ENCODE results near the gene RRP15.

Gene RRP15

DNA sequence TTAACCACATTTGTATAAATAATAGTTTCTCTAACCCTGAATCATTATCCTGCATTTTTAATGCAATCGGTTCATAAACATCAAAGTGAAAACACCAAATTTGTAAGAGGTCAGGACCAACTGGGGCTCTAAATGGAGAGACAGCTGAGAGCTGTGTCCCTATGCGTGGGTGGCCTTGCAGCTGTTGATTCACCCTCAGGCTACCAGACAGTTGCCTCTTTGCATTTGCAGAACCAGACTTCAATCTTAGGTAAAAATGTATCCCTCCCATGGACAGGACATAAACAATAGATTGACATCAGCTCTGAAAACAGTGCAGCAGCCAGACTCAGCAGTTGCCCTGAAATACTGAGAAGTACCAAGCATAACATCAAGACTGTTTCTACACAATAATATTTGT lies 51.2 kb downstream of the RRP15 start:
- no peak for DNase-seq (ENCODE audit: low read depth)
- TF ChIP-seq, protein P1, sequence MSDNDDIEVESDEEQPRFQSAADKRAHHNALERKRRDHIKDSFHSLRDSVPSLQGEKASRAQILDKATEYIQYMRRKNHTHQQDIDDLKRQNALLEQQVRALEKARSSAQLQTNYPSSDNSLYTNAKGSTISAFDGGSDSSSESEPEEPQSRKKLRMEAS (IDR thresholded peaks at IDR 0.05; ENCODE audit: low read depth, low read length): no peak
- TF ChIP-seq, protein P2, sequence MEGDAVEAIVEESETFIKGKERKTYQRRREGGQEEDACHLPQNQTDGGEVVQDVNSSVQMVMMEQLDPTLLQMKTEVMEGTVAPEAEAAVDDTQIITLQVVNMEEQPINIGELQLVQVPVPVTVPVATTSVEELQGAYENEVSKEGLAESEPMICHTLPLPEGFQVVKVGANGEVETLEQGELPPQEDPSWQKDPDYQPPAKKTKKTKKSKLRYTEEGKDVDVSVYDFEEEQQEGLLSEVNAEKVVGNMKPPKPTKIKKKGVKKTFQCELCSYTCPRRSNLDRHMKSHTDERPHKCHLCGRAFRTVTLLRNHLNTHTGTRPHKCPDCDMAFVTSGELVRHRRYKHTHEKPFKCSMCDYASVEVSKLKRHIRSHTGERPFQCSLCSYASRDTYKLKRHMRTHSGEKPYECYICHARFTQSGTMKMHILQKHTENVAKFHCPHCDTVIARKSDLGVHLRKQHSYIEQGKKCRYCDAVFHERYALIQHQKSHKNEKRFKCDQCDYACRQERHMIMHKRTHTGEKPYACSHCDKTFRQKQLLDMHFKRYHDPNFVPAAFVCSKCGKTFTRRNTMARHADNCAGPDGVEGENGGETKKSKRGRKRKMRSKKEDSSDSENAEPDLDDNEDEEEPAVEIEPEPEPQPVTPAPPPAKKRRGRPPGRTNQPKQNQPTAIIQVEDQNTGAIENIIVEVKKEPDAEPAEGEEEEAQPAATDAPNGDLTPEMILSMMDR (IDR thresholded peaks at IDR 0.05; ENCODE audit: low read depth, low read length): no peak
- no peak for TF ChIP-seq POLR2A (IDR thresholded peaks at IDR 0.05; ENCODE audit: extremely low read depth, insufficient read length)
- no peak overlapping the region for H3K4me3 ChIP-seq (ENCODE audit: low read depth, low read length)

DNA sequence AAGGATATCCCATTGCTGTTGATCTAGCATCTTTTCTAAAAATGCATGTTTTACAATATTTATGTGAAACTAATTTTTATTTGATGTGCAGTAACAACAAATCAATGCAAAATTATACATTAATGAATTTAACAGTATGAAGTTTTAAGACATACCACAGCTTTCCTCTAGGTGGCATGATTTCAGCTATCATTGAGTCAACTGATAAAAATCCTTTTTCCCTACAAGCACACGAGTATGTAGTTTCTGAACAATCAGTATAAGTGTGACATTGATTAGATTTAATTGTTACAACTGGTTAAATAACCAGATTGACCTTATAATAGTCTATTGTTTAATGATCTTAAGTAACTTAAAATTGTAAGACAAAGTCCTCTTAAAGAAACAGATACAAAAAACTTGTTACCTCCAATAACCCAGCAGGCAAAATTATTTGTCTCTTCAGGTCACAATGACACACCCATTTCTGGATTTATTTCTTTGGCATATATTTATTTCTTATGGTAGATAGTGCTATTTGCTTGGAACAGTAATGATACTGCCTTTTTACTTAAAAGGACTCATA lies 54.3 kb downstream of the RRP15 start:
- DNase-seq (ENCODE audit: low read depth): peak; percentile 40
- TF ChIP-seq POLR2A (IDR thresholded peaks at IDR 0.05; ENCODE audit: extremely low read depth, insufficient read length) (no peak), MYC (IDR thresholded peaks at IDR 0.05; ENCODE audit: low read depth, low read length) (no peak)
- TF ChIP-seq, protein P2 (IDR thresholded peaks at IDR 0.05; ENCODE audit: low read depth, low read length): peak; percentile 50
- TF ChIP-seq, protein P1 (IDR thresholded peaks at IDR 0.05; ENCODE audit: low read depth, low read length): no peak
- no peak overlapping the region for H3K4me3 ChIP-seq (ENCODE audit: low read depth, low read length)

DNA sequence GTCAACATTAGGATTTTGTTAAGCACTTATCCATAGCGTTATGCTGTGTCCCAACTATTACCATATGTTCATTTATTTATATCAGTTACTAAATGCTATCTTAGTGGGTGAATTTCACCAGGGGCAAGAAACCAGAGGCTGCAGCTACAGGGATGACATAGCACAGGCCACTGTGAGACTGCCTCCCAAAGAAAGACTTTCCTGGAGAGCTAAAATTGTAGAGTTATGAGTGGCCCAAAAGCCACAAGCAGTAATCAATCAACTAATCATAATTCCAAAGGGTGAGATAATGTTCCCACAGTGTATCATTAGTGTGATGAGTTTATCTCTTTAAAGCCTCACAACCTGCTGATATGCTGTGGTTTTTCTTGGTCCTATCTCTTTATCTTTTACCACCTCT lies 56.2 kb downstream of the RRP15 start:
- H3K4me3 ChIP-seq (ENCODE audit: low read depth, low read length): no peak overlapping the region
- no peak for DNase-seq (ENCODE audit: low read depth)
- TF ChIP-seq POLR2A (IDR thresholded peaks at IDR 0.05; ENCODE audit: extremely low read depth, insufficient read length) (no peak), MYC (IDR thresholded peaks at IDR 0.05; ENCODE audit: low read depth, low read length) (no peak)
- TF ChIP-seq, protein P1 (IDR thresholded peaks at IDR 0.05; ENCODE audit: low read depth, low read length): no peak
- TF ChIP-seq, protein P2 (IDR thresholded peaks at IDR 0.05; ENCODE audit: low read depth, low read length): no peak

DNA sequence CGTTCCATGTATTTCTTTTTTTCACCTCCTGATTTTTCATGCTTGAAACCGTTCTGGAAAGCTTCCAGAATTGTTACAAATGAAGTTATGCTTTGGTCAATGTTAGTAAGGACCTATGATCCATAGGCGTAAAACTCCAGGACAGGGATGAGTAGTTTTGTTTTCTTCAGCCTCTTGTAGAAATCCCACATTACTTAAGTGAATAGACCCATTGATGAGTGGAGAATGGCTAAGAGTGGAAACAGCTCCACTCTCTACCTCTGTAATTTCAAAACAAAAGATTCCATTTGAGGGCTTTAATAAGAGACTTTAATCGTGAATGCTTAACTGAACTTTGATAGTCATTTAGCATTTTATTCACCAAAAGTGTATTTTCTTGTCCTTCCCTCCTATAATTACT lies 57.0 kb downstream of the RRP15 start:
- TF ChIP-seq, protein P1 (IDR thresholded peaks at IDR 0.05; ENCODE audit: low read depth, low read length): no peak
- TF ChIP-seq, protein P2 (IDR thresholded peaks at IDR 0.05; ENCODE audit: low read depth, low read length): no peak
- no peak for TF ChIP-seq POLR2A (IDR thresholded peaks at IDR 0.05; ENCODE audit: extremely low read depth, insufficient read length)
- TF ChIP-seq MYC (IDR thresholded peaks at IDR 0.05; ENCODE audit: low read depth, low read length): no peak
- no peak overlapping the region for H3K4me3 ChIP-seq (ENCODE audit: low read depth, low read length)
- no peak for DNase-seq (ENCODE audit: low read depth)

DNA sequence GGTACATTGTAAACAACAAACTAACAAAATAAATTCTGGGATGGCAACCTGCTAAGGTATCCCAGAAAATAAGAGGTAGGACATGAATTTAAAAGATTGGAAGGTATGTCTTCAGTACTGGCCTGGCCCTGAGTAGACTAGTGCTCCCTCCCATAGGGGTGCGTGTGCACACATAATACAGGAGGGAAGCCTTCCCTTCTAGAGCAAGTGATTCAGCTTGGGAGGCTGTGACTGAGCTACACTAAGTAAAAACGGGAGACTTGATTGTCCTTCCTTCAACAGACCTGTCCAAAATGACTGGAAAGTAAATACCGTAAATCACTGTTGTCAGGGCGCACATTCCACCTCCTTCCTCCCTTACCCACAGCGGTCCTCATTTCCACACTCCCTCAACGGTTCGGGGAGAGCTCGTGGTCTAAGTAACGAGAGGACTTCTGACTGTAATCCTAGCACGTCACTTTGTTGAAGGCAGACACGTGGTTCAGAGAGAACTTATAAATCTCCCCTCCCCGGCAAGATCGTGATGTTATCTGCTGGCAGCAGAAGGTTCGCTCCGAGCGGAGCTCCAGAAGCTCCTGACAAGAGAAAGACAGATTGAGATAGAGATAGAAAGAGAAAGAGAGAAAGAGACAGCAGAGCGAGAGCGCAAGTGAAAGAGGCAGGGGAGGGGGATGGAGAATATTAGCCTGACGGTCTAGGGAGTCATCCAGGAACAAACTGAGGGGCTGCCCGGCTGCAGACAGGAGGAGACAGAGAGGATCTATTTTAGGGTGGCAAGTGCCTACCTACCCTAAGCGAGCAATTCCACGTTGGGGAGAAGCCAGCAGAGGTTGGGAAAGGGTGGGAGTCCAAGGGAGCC lies 60.0 kb downstream of the RRP15 start, which contains the start of gene TGFB2:
Gene TGFB2 (plus strand): TSS at position 523 of the 859 bp plus-strand sequence. CDS start 1,366 bp downstream, outside the sequence.
- peak within 1 kb of the TSS; percentile 41 for H3K4me3 ChIP-seq (ENCODE audit: low read depth, low read length)
- DNase-seq (ENCODE audit: low read depth): peak; percentile 58
- TF ChIP-seq, protein P1 (IDR thresholded peaks at IDR 0.05; ENCODE audit: low read depth, low read length): peak; percentile 86
- no peak for TF ChIP-seq MYC (IDR thresholded peaks at IDR 0.05; ENCODE audit: low read depth, low read length)

Measured in NB4 (cell line).